ENCODE data around the gene WHRN. TPM values are rescaled to one million over a fixed set of nuclear protein-coding genes. Genes with fewer than 3 reads are reported as not detected.

Gene WHRN
- total RNA-seq, 4 donors from 2014 or later: 3.0 to 15.5 (median 6.6) TPM

DNA sequence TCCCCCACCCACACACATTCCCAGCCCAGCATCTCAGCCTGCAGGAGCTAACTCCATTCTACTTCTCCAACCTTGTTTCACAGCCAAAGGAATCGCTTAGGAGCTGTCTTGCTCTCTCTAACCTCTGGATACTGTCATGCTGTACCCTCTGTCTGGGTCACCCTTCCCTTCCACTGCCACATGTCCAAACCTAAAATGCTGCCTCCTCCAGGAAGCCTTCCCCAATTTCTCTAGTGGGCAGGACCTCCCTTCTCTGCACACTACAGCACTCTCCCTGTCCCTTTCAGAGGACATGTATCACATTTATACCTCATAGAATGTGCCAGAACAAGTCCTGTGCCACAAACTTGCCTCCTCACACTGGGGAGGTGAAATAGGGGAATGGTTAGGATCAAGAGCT lies 30.8 kb downstream of the WHRN start:
- DNase-seq (ENCODE audit: low spot score) (no peak), ATAC-seq (ENCODE audit: low FRiP score) (no peak)
- TF ChIP-seq, protein P1, sequence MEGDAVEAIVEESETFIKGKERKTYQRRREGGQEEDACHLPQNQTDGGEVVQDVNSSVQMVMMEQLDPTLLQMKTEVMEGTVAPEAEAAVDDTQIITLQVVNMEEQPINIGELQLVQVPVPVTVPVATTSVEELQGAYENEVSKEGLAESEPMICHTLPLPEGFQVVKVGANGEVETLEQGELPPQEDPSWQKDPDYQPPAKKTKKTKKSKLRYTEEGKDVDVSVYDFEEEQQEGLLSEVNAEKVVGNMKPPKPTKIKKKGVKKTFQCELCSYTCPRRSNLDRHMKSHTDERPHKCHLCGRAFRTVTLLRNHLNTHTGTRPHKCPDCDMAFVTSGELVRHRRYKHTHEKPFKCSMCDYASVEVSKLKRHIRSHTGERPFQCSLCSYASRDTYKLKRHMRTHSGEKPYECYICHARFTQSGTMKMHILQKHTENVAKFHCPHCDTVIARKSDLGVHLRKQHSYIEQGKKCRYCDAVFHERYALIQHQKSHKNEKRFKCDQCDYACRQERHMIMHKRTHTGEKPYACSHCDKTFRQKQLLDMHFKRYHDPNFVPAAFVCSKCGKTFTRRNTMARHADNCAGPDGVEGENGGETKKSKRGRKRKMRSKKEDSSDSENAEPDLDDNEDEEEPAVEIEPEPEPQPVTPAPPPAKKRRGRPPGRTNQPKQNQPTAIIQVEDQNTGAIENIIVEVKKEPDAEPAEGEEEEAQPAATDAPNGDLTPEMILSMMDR (IDR thresholded peaks at IDR 0.05): no peak

DNA sequence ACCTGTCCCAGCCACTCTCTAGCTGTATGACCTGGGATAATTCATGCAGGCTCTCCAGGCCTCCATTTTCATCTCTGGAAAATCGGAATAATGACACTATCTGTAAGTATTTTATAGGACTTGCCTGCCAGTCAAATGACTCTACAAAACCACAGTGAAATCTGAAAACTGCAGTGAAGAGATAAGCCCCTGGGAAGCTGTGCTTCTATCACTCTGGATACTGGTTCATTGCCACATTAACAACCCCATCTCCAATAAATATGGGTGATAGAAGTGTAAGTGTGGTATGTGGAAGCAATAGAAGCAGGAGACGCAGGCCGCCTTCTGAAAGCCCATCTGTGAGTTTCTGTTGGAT lies 31.8 kb downstream of the WHRN start:
- TF ChIP-seq, protein P1 (IDR thresholded peaks at IDR 0.05): no peak
- DNase-seq (ENCODE audit: low spot score) (no peak), ATAC-seq (ENCODE audit: low FRiP score) (no peak)

DNA sequence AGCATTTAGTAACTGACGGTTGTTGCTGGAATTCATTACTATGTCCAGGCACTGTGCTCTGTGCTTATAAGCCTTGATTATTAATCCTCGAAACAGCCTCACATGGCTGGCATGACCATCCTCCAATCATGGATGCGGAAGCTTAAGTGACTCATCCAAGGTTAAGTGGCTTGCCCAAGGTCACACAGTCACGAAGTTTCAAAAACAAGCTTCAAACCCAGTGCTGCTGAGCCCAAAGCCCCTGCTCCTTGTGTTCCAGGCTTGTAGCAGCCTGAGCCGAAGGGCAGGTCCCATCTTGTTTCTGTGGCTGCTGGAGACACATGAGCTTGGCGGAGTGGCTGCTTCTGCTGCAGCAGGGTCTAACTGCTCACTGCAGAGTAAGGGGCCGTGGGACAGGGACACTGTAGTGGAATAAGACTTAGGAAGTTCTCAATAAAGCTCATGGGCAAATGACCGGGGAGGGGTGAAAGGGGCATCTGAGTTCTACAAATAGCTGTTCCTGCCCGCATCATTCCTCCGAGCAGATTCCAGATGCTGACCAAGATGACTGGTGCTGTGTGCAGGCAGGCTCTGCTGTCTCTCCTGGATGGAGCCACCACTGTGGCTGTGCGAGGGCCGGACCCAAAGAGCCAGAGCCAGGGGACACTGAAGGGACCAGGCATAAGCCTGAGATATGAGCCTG lies 32.4 kb downstream of the WHRN start:
- ATAC-seq (ENCODE audit: low FRiP score) (no peak), DNase-seq (ENCODE audit: low spot score) (no peak)
- TF ChIP-seq, protein P1 (IDR thresholded peaks at IDR 0.05): no peak

DNA sequence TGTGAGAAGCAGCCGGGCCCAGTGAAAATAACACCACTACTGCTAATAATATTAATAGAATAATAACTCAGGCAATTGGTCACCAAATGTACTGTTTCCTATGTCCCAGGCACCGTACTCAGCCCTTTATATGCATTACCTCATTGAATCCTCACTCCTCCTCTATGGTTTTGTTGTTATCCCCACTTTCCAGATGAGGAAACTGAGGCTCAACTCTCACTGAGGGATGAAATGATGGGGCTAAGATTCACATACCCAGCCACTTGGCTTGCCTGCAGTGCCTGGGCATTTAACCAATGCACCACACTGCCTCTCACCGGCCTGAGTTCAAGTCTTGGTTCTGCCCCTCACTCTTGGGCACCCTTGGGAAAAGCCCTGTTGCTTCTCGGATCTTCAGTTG lies 34.1 kb downstream of the WHRN start:
- no peak for ATAC-seq (ENCODE audit: low FRiP score)
- no peak for DNase-seq (ENCODE audit: low spot score)
- TF ChIP-seq, protein P1 (IDR thresholded peaks at IDR 0.05): no peak

DNA sequence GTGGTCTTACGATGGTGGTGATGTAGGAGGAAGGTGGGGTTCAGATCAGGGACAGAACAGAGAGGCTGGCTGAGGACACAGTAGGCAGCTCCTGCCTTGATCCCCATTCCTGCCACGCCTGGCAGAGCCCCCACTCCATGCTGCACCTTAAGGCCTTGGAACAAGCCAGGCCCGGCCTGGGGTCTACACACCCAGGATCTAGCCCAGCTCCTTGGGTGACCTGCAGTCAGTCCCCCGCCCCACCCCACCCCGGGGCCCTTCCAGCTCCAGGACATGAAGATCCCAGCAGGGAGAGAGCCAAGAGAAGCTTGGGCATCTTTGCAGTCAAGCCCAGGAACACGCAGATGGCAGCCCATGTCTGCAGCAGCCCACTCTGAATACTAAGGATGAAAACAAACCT lies 34.7 kb downstream of the WHRN start:
- DNase-seq (ENCODE audit: low spot score) (no peak), ATAC-seq (ENCODE audit: low FRiP score) (no peak)
- TF ChIP-seq, protein P1 (IDR thresholded peaks at IDR 0.05): no peak

DNA sequence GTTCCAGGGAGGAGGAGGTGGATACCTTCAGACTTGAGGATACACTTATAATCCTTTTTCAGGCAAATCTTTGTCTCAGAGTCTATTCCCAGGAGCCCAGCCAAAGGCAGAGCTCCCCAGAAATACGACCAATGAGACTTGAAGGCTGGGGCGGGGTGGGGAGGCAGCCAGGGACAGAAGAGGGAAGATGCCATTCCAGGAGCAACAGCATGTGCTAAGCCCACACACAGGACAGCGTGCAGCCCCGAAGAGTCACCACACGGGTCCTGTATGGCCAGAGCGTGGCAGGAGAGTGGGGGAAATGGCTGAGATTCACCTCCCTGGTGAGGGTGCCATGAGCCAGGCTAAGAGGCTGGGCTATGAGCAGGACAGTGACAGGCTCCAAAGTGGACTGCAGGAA lies 35.2 kb downstream of the WHRN start:
- ATAC-seq (ENCODE audit: low FRiP score) (no peak), DNase-seq (ENCODE audit: low spot score) (no peak)
- TF ChIP-seq, protein P1 (IDR thresholded peaks at IDR 0.05): no peak

DNA sequence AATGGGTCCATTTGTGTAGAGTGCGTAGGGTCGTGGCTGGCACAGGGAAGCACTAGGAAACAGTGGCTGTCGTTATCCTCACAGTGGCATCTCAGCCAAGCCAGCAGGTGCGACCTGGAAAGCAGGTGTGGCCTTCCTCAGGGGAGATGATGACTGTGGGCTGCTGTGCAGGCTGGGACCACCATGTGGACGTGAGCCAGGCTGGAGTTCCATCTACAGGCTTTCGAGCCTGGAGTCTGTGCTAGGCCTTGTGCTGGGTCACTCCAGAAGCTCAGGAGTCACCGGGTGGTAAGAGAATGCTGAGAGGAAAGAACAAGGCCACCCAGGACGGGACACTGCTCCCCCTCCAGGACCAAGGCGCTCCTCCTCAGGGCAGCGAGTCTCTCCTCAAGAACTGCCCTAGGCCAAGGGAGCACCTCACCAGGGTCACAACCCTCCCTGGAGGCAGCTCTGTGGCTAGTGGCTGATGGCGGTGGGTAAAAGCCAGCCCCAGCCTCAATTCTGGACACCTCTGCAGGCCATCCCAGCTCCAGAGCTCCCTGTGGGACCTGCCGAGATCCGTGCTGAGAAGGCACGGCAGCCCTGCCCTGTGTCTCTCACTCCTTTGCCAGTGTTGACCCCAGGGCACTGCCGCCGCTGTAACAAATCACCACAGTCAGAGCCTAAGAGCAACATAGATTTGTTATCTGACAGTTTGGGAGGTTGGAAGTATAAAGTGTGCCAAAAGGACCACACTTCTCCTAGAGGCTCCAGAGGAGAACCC lies 36.0 kb downstream of the WHRN start:
- ATAC-seq (ENCODE audit: low FRiP score) (no peak), DNase-seq (ENCODE audit: low spot score) (no peak)
- TF ChIP-seq, protein P1 (IDR thresholded peaks at IDR 0.05): no peak
